ENCODE results near the gene ZNF22. TPM values are rescaled to one million over a fixed set of nuclear protein-coding genes. Genes with fewer than 3 reads are reported as not detected.
A peak's percentile ranks its signal among the peaks of the same experiment; 100 is the strongest.

The ZNF22 gene
- total RNA-seq, 1 experiment from 2014 or later: 14.6 TPM

DNA sequence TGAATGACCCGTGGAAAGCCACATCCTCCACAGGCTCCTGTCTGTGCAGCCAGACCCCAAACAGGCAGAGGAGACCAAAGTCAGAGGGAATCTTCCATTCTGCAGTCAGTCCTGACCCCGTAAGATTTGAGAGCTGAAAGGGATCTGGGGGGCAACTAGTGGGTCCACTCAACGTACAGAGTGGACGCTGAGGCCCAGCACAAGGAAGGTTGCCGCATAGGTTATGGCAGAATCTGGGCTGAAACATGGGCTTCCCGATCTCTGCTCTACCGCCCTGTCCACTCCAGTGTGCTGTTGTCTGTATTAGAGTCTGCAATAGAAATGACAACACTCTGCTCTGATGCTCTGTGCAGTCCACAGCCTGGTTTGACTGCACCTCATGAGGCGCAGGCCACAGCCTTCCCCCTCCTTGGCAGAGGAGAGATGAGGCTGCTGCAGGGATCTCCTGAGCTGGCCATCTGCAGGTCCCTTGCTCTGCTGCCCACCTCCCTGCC is 7.9 kb upstream of the ZNF22 start:
- CTCF ChIA-PET: no interaction called here
- in situ Hi-C loops (cut with HindIII; ENCODE audit: low pct_unique_long_range_greater_than_20kb, low sequenced_read_pairs): no loop called here

GRCh38 chr10:44993226-44993921 is 7.3 kb upstream of the ZNF22 start:
- Histone ChIP-seq H3K4me1 (ENCODE audit: control insufficient read depth, insufficient read depth, low read length) (0 out of 2 replicates have a peak, but pooled peaks cover 7% of the 10 kb centered on the region), H3K27ac (ENCODE audit: low read length) (no peak overlapping the region), H3K36me3 (ENCODE audit: control insufficient read depth, insufficient read depth, low read length) (no peaks in the 10 kb centered on the region), H3K4me3 (ENCODE audit: low read depth in 2 of 2, low read length in 2 of 2) (no peak overlapping the region), H3K27me3 (ENCODE audit: control insufficient read depth, insufficient read depth, low read length) (no peaks in the 10 kb centered on the region), H3K9me3 (ENCODE audit: control insufficient read depth, insufficient read depth, low read depth, low read length) (no peaks in the 10 kb centered on the region)
- intact Hi-C loops (cut with micrococcal nuclease; ENCODE audit: unreplicated experiment): no loop called here
- TF ChIP-seq REST (IDR thresholded peaks at IDR 0.05; ENCODE audit: insufficient read depth in 1 of 2, low read depth in 2 of 2, low read length in 1 of 2) (no peak), SIN3A (IDR thresholded peaks at IDR 0.05; ENCODE audit: borderline replicate concordance, insufficient read depth, low read depth, low read length) (no peak)
- TF ChIP-seq, protein P1, sequence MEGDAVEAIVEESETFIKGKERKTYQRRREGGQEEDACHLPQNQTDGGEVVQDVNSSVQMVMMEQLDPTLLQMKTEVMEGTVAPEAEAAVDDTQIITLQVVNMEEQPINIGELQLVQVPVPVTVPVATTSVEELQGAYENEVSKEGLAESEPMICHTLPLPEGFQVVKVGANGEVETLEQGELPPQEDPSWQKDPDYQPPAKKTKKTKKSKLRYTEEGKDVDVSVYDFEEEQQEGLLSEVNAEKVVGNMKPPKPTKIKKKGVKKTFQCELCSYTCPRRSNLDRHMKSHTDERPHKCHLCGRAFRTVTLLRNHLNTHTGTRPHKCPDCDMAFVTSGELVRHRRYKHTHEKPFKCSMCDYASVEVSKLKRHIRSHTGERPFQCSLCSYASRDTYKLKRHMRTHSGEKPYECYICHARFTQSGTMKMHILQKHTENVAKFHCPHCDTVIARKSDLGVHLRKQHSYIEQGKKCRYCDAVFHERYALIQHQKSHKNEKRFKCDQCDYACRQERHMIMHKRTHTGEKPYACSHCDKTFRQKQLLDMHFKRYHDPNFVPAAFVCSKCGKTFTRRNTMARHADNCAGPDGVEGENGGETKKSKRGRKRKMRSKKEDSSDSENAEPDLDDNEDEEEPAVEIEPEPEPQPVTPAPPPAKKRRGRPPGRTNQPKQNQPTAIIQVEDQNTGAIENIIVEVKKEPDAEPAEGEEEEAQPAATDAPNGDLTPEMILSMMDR (IDR thresholded peaks at IDR 0.05): no peak
- TSS peak; percentile 63 for BruUV-seq (replicated peaks)
- DNase-seq (ENCODE audit: low read depth, low spot score) (no peak), ATAC-seq (no peak)
- in situ Hi-C loops (cut with HindIII; ENCODE audit: low pct_unique_long_range_greater_than_20kb, low sequenced_read_pairs): no loop called here
- CTCF ChIA-PET: no interaction called here
- POLR2A ChIA-PET: no interaction called here

More for the DNA sequence above, 7.9 kb upstream of the ZNF22 start:
- Histone ChIP-seq H3K4me3 (ENCODE audit: low read depth in 2 of 2, low read length in 2 of 2) (no peak overlapping the region), H3K36me3 (ENCODE audit: control insufficient read depth, insufficient read depth, low read length) (no peaks in the 10 kb centered on the region), H3K9me3 (ENCODE audit: control insufficient read depth, insufficient read depth, low read depth, low read length) (no peaks in the 10 kb centered on the region), H3K27me3 (ENCODE audit: control insufficient read depth, insufficient read depth, low read length) (no peaks in the 10 kb centered on the region), H3K4me1 (ENCODE audit: control insufficient read depth, insufficient read depth, low read length) (0 out of 2 replicates have a peak, but pooled peaks cover 7% of the 10 kb centered on the region), H3K27ac (ENCODE audit: low read length) (no peak overlapping the region)
- ATAC-seq (no peak), DNase-seq (ENCODE audit: low read depth, low spot score) (no peak)
- intact Hi-C loops (cut with micrococcal nuclease; ENCODE audit: unreplicated experiment): no loop called here
- BruUV-seq (replicated peaks): no TSS peak
- TF ChIP-seq POLR2AphosphoS5 (IDR thresholded peaks at IDR 0.05; ENCODE audit: low read depth, low read length): no peak
- TF ChIP-seq, protein P1 (IDR thresholded peaks at IDR 0.05): no peak
- TF ChIP-seq REST (IDR thresholded peaks at IDR 0.05; ENCODE audit: insufficient read depth in 1 of 2, low read depth in 2 of 2, low read length in 1 of 2): no peak
- POLR2A ChIA-PET: no interaction called here
